Sigmoid colon (tissue), 3 donors: ENCODE measurements around the gene ABCA12.

Experiments used
- CTCF ChIP-seq, 4 experiments: fragments of 450-650 bp in 3 of 4; fragments of 200-600 bp in 1 of 4; IDR thresholded peaks; one replicate each; pipeline ENCODE4 v1.5.1; 2016 to 2019; ENCODE audit warnings: antibody characterized with exemption in 4 of 4, mild to moderate bottlenecking in 3 of 4, moderate library complexity in 2 of 4
- POLR2A ChIP-seq, 2 donors: fragments of 450-650 bp; IDR thresholded peaks; one replicate each; pipeline ENCODE4 v1.6.1; 2016; ENCODE audit warnings: antibody characterized with exemption in 2 of 2, mild to moderate bottlenecking in 2 of 2, moderate library complexity in 2 of 2

GRCh38 chr2:215098875-215099274 lies 39.6 kb downstream of the ABCA12 start:
- TF ChIP-seq CTCF (IDR thresholded peaks at IDR 0.05) (no peak), POLR2A (IDR thresholded peaks at IDR 0.05) (no peak)
